Measurements from ENCODE around the gene AKT2.

The AKT2 gene

DNA sequence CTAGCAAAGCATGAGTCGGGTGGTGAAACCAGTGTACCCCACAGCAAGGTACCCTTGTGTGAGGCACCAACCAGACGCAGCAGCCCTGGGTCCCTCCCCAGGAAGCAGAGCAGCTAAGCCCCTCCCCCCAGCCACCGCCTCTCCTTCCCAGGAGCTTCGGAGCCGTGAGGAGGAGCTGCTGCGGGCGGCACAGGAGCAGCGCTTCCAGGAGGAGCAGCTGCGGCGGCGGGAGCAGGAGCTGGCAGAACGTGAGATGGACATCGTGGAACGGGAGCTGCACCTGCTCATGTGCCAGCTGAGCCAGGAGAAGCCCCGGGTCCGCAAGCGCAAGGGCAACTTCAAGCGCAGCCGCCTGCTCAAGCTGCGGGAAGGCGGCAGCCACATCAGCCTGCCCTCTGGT, 79.4 kb downstream of the AKT2 start:
- TF ChIP-seq GATA3 (IDR thresholded peaks at IDR 0.05; ENCODE audit: low read depth, low read length) (no peak), GATA2 (IDR thresholded peaks at IDR 0.05; ENCODE audit: low read depth, low read length) (no peak)

DNA sequence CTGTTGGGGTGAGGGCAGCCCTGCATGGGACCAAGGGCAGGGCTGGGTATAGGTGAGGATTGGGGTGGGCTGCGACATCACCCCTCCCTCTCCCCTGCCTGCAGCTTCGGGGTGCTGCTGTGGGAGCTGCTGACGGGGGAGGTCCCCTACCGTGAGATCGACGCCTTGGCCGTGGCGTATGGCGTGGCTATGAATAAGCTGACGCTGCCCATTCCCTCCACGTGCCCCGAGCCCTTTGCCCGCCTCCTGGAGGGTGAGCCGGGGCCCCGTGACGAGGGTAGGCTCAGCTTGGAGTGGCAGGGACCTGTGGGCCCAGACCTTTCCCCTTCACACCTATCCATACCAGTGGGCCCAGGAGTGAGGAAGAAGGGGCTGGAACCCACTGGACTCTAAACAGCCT, 80.8 kb downstream of the AKT2 start:
- no peak for TF ChIP-seq GATA3 (IDR thresholded peaks at IDR 0.05; ENCODE audit: low read depth, low read length)
- no peak for TF ChIP-seq GATA2 (IDR thresholded peaks at IDR 0.05; ENCODE audit: low read depth, low read length)

DNA sequence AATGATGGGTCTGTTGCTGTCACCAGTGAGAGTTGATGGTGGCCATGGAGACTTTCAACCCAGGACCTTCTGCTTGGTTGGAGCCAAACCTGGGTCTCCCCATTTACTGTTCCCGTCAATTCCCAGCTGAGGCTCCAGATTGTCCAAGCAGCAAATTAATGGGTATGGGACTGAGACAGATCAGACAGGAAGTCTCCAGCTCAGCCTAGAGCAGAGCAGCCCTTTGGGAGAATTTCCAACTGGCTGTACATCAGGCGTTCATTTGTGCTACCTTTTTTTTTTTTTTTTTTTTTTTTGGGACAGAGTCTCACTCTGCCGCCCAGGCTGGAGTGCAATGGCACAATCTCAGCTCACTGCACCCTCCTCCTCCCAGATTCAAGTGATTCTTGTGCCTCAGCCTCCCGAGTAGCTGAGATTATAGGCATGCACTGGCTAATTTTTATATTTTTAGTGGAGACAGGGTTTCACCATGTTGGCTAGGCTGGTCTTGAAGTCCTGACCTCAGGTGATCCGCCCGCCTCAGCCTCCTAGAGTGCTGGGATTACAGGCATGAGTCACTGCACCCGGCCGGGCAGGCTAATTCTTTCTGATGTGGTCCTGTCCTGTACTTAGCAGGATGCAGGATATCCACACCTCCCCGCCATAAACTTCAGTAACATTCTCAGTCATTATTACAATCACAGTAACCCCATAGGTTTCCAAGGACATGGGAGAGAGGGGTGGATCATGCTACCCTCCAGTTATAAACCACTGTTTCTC, 84.6 kb downstream of the AKT2 start:
- TF ChIP-seq GATA2 (IDR thresholded peaks at IDR 0.05; ENCODE audit: low read depth, low read length): no peak
- TF ChIP-seq GATA3 (IDR thresholded peaks at IDR 0.05; ENCODE audit: low read depth, low read length): no peak

DNA sequence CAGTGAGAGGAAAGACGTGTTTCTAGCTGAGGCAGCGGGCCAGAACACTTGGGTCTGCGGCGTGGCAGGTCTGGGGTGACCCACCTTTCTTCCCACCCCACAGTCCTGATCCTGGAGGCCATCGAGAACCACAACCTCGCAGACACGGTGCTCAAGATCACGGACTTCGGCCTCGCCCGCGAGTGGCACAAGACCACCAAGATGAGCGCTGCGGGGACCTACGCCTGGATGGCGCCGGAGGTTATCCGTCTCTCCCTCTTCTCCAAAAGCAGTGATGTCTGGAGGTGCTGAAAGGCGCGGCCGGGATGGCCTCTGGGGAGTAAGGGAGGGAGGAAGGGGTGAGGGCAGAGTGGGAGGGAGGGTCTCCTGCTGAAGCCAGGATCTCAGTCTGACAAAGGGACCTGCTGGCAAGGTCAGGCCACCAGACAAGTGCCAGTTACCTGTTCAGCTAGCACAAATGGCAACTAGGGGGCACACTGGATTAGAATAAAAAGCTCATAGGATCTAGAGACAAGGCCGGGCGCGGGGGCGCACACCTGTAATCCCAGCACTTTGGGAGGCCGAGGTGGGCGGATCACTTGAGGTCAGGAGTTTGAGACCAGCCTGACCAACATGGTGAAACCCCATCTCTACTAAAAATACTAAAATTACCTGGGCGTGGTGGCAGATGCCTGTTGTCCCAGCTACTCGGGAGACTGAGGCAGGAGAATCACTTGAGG, 86.7 kb downstream of the AKT2 start:
- TF ChIP-seq GATA2 (IDR thresholded peaks at IDR 0.05; ENCODE audit: low read depth, low read length) (no peak), GATA3 (IDR thresholded peaks at IDR 0.05; ENCODE audit: low read depth, low read length) (no peak)

DNA sequence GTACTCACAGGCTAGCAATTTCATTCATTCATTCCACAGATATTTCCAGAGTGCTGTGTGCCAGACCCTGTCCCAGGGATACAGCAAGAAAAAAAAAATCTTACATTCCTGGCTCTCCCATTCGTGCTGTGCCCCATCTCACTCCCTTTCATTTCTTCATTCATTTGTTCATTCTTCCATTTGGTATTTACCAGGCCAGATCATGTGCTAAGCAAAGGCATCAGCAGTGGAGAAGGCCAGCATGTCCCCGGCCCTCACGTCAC, 91.6 kb downstream of the AKT2 start:
- TF ChIP-seq GATA2 (IDR thresholded peaks at IDR 0.05; ENCODE audit: low read depth, low read length): no peak
- TF ChIP-seq GATA3 (IDR thresholded peaks at IDR 0.05; ENCODE audit: low read depth, low read length): no peak

DNA sequence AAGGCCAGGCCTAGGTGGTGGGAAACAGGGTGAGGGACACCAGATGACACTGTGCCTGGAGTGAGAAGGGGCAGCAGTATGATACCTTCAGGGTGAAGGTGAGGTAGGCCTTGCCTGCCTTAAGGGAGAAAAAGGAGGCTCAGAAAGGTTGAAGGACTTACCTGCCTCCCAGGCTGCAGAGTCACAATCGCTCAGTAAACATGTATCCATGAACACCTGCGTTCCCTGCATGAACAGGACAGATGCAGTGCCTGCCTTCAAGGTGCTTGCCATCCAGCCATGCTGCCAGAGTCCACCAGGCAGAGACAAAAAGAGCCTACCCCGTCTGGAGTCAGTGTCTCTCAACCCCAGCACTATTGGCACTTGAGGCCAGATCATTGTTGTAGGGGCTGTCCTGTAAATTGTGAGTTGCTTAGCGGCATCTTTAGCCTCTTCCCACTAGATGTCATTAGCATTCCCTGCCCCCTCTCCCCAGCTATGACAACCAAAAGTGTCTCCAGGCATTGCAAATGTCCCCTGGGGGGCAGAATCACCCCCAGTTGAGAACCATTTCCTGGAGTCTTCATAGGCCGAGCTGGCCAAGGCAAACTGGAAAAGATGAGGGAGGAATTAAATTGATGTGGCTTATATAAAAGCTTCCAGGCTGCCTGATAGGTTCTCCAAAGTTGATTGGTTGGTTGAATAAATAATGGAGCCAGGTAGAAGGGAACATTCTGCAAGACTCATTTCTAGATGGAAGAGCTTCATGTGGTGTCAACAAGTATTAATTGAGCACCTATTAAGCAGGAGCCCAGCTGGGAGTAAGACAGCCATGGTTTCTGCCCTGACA, 92.2 kb downstream of the AKT2 start:
- TF ChIP-seq GATA3 (IDR thresholded peaks at IDR 0.05; ENCODE audit: low read depth, low read length) (no peak), GATA2 (IDR thresholded peaks at IDR 0.05; ENCODE audit: low read depth, low read length) (no peak)

DNA sequence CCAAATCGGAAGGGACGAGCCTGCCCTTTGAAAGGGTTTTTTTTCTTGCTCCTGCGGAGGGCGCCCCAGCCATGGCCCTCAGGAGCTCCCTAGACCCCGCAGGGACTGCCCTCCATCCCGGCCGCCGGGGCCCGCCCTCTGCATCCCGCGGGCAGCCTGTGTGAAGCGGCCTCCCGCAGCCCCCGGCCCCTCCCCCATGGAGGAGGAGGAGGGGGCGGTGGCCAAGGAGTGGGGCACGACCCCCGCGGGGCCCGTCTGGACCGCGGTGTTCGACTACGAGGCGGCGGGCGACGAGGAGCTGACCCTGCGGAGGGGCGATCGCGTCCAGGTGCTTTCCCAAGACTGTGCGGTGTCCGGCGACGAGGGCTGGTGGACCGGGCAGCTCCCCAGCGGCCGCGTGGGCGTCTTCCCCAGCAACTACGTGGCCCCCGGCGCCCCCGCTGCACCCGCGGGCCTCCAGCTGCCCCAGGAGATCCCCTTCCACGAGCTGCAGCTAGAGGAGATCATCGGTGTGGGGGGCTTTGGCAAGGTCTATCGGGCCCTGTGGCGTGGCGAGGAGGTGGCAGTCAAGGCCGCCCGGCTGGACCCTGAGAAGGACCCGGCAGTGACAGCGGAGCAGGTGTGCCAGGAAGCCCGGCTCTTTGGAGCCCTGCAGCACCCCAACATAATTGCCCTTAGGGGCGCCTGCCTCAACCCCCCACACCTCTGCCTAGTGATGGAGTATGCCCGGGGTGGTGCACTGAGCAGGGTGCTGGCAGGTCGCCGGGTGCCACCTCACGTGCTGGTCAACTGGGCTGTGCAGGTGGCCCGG, 93.1 kb downstream of the AKT2 start:
- TF ChIP-seq GATA3 (IDR thresholded peaks at IDR 0.05; ENCODE audit: low read depth, low read length) (no peak), GATA2 (IDR thresholded peaks at IDR 0.05; ENCODE audit: low read depth, low read length) (no peak)

DNA sequence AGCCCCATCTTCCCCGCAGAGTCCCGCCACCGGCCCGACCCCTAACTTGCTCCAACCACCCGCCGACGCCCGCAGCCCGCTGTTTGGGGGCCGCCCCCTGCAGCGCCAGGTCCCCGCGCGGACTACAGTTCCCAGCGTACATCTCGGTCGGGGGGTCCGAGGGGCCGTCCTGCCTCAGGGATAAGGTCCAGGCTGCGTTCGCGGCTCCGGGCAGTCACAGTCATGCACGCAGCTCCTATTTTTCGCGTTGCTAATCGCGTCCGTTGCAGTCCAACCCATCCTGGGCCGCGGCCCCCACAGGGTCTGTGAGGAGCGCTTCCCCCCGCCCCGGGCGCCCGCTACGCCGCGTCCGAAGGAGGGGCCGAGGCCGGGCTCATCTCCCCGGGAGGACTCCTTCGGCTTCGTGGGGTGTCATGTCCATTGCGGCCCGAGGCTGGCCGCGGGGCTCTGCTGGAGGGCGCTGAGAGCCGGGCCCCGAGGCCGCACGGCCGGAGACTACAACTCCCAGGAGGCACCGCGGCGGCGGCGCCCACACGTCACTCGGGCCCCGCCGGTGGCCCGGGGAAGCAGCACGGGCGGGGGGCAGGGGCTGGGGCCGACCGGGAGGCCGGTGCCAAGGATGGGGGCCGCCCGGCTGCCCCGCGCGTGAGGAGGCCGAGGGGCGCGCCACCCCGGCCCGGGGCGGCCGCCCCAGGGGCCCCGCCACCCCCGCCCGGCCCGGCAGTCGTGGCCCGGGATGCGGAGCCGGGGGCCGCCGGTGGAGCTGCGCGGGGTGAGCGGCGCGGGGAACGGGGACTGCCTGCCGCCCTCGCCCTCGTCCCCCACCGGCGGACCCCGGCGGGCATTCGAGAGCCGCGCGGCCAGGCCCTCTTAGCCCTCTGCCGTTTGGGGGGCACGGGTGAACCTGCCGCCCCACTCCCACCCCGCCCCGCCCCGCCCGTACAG, 94.0 kb downstream of the AKT2 start, which contains the start of gene MAP3K10:
Gene MAP3K10, plus strand, starts transcription at position 536 of the 945 bp plus-strand sequence. CDS start 606 bp downstream, outside the sequence.
- TF ChIP-seq GATA2 (IDR thresholded peaks at IDR 0.05; ENCODE audit: low read depth, low read length): no peak
- TF ChIP-seq GATA3 (IDR thresholded peaks at IDR 0.05; ENCODE audit: low read depth, low read length): no peak

DNA sequence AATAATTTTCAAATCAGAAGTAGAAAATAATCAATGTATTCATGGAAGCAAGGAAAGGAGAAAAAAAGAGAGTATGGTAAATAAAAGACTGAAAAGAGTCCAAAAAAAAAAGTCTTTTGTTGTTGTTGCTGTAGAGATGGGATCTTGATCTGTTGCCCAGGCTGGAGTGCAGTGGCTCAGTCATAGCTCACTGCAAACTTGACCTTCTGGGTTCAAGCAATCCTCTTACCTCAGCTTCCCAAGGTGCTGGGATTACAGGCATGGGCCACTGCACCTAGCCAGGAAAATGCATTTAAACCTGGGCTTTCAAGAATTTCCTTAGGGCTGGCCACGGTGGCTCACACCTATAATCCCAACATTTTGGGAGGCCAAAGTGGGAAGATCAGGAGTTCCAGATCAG, 100.9 kb downstream of the AKT2 start:
- no peak for TF ChIP-seq GATA2 (IDR thresholded peaks at IDR 0.05; ENCODE audit: low read depth, low read length)
- no peak for TF ChIP-seq GATA3 (IDR thresholded peaks at IDR 0.05; ENCODE audit: low read depth, low read length)

Measured in SH-SY5Y (cell line).